GM12891 (cell line): Measurements from ENCODE around the gene RFC2.
A peak's percentile ranks its signal among the peaks of the same experiment; 100 is the strongest.

Source experiments
- POLR2A ChIP-seq: IDR thresholded peaks from 2 replicates; pipeline ENCODE4 v1.6.1; 2011; ENCODE audit warnings: low read depth, low read length, control low read depth
- POU2F2 ChIP-seq: IDR thresholded peaks from 2 replicates; pipeline ENCODE4 v1.6.1; 2011; ENCODE audit warnings: low read depth, mild to moderate bottlenecking, control low read depth, low read length, moderate library complexity
- TAF1 ChIP-seq: IDR thresholded peaks from 2 replicates; pipeline ENCODE4 v1.6.1; 2011; ENCODE audit warnings: low read depth, low read length, control low read depth

- peak; percentile 40; the same call in 1 of the 2 replicates for TF ChIP-seq POU2F2
- peak; percentile 29; the same call in 1 of the 2 replicates for TF ChIP-seq TAF1
- 0 out of 2 replicates have a peak, but pooled peaks have one; percentile 37 for TF ChIP-seq POLR2A
Observed at GRCh38 chr7:74217455-74218342, 36.5 kb downstream of the RFC2 start.
